Neural cell (in vitro differentiated cells): ENCODE results near the gene ZBTB14.

Source experiments
- CTCF ChIP-seq: fragments of 450-650 bp; IDR thresholded peaks from 2 replicates; pipeline ENCODE4 v1.5.1; 2014; ENCODE audit warnings: antibody characterized with exemption, mild to moderate bottlenecking, moderate library complexity; ENCODE audit not compliant: poor library complexity, severe bottlenecking
- EP300 ChIP-seq: fragments of 450-650 bp; conservative IDR thresholded peaks from 2 replicates; pipeline ENCODE4 v1.6.1; 2014; ENCODE audit warnings: antibody characterized with exemption, mild to moderate bottlenecking, moderate library complexity; ENCODE audit not compliant: poor library complexity, severe bottlenecking
- EZH2 ChIP-seq: fragments of 200-600, 300-800 bp; shearing (Covaris generic), sonication (generic); IDR thresholded peaks from 2 replicates; pipeline ENCODE4 v1.6.1; 2014; ENCODE audit warnings: antibody characterized with exemption, low read length, borderline replicate concordance, mild to moderate bottlenecking; ENCODE audit not compliant: insufficient read depth, poor library complexity, severe bottlenecking
- MXI1 ChIP-seq: fragments of 450-650 bp; conservative IDR thresholded peaks from 2 replicates; pipeline ENCODE4 v1.6.1; 2014; ENCODE audit warnings: antibody characterized with exemption, mild to moderate bottlenecking; ENCODE audit not compliant: poor library complexity, severe bottlenecking
- POLR2AphosphoS5 ChIP-seq: IDR thresholded peaks from 2 replicates; pipeline ENCODE4 v1.6.1; 2012
- RAD21 ChIP-seq: fragments of 450-650 bp; conservative IDR thresholded peaks from 2 replicates; pipeline ENCODE4 v1.6.1; 2014; ENCODE audit warnings: antibody characterized with exemption, mild to moderate bottlenecking, moderate library complexity
- TAF1 ChIP-seq: IDR thresholded peaks from 2 replicates; pipeline ENCODE4 v1.6.1; 2012; ENCODE audit warnings: low read depth
- TF ChIP-seq, protein P1 (sequence below): IDR thresholded peaks from 2 replicates; pipeline ENCODE4 v1.6.1; 2012; ENCODE audit warnings: borderline replicate concordance

GRCh38 chr18:5239447-5239846, 56.1 kb downstream of the ZBTB14 start:
- TF ChIP-seq CTCF: no peak
- no peak for TF ChIP-seq RAD21
- TF ChIP-seq, protein P1, sequence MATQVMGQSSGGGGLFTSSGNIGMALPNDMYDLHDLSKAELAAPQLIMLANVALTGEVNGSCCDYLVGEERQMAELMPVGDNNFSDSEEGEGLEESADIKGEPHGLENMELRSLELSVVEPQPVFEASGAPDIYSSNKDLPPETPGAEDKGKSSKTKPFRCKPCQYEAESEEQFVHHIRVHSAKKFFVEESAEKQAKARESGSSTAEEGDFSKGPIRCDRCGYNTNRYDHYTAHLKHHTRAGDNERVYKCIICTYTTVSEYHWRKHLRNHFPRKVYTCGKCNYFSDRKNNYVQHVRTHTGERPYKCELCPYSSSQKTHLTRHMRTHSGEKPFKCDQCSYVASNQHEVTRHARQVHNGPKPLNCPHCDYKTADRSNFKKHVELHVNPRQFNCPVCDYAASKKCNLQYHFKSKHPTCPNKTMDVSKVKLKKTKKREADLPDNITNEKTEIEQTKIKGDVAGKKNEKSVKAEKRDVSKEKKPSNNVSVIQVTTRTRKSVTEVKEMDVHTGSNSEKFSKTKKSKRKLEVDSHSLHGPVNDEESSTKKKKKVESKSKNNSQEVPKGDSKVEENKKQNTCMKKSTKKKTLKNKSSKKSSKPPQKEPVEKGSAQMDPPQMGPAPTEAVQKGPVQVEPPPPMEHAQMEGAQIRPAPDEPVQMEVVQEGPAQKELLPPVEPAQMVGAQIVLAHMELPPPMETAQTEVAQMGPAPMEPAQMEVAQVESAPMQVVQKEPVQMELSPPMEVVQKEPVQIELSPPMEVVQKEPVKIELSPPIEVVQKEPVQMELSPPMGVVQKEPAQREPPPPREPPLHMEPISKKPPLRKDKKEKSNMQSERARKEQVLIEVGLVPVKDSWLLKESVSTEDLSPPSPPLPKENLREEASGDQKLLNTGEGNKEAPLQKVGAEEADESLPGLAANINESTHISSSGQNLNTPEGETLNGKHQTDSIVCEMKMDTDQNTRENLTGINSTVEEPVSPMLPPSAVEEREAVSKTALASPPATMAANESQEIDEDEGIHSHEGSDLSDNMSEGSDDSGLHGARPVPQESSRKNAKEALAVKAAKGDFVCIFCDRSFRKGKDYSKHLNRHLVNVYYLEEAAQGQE: no peak
- TF ChIP-seq EP300: no peak
- no peak for TF ChIP-seq POLR2AphosphoS5
- TF ChIP-seq EZH2: no peak
- no peak for TF ChIP-seq TAF1
- no peak for TF ChIP-seq MXI1
